K562 (cell line): Measurements from ENCODE around the gene DCDC2. TPM values are rescaled to one million over a fixed set of nuclear protein-coding genes. Genes with fewer than 3 reads are reported as not detected.

Experiments
- ATAC-seq: fragments of 200-7000 bp; cut with Tn5 transposase; 3 replicates; pipeline ENCODE4 v1.9.1; 2020; ENCODE audit warnings: moderate library complexity
- BruUV-seq: library from RNA; stranded (reverse); fragments of 400-500 nt; replicated peaks from 2 replicates; lab custom pipeline; 2021; lab: Mats Ljungman, UMichigan
- CTCF ChIA-PET: fragments of 300-600 bp; formaldehyde crosslinking; extraction: SDS; loops from one replicate; lab custom pipeline; 2021; ENCODE audit warnings: low intra/inter-chr PET ratio; lab: Yijun Ruan, JAX
- POLR2A ChIA-PET: fragments of 300-600, 350-650 bp; sonication (Branson Sonifier 250); formaldehyde crosslinking; extraction: SDS; loops from one replicate; lab custom pipeline; 2021; ENCODE audit warnings: antibody characterized with exemption, inconsistent platforms; lab: Yijun Ruan, JAX
- DNase-seq, 4 experiments: peaks; one replicate each; pipeline versions ENCODE4 v3.0.0 to v3.0.0-alpha.2; 2011 to 2018; ENCODE audit warnings: low spot score in 3 of 4, mixed read lengths in 3 of 4; ENCODE audit errors: extremely low read depth in 1 of 4
- FAIRE-seq: peaks from 2 replicates; lab custom pipeline; 2011; peaks lifted over from hg19 to GRCh38; lab: Jason Lieb, UNC
- H2AFZ ChIP-seq: 2 replicates; pipeline ENCODE4 v1.6.0; 2011; ENCODE audit warnings: low read depth, low read length, control low read depth, inconsistent platforms
- H3K27ac ChIP-seq: fragments of 200-600 bp; 3 replicates; pipeline ENCODE4 v1.8.0; 2011; ENCODE audit warnings: low read depth, mild to moderate bottlenecking, control low read depth, inconsistent platforms, low read length, moderate library complexity, mixed read lengths; ENCODE audit errors: extremely low read depth
- H3K27me3 ChIP-seq, 2 experiments: fragments of 300-600 bp in 1 of 2; 2 replicates in 1 of 2; 3 replicates in 1 of 2; pipeline versions ENCODE4 v1.6.0 to v1.8.0; 2011; ENCODE audit warnings: inconsistent platforms in 2 of 2, low read length in 2 of 2, mild to moderate bottlenecking in 1 of 2, mixed read lengths in 1 of 2, moderate library complexity in 1 of 2; ENCODE audit not compliant: control insufficient read depth in 2 of 2, insufficient read depth in 2 of 2
- H3K36me3 ChIP-seq: fragments of 300-600 bp; 3 replicates; pipeline ENCODE4 v1.8.0; 2011; ENCODE audit warnings: mild to moderate bottlenecking, low read length, inconsistent platforms; ENCODE audit not compliant: control insufficient read depth, insufficient read depth
- H3K4me1 ChIP-seq, 2 experiments: fragments of 200-600 bp in 1 of 2; replicated peaks in 1 of 2; 2 replicates in 1 of 2; 3 replicates in 1 of 2; pipeline versions ENCODE4 v1.5.1 to v1.8.0; 2011; ENCODE audit warnings: inconsistent platforms in 2 of 2, low read length in 2 of 2, mild to moderate bottlenecking in 1 of 2, mixed read lengths in 1 of 2, moderate library complexity in 1 of 2; ENCODE audit not compliant: control insufficient read depth in 2 of 2, insufficient read depth in 2 of 2
- H3K4me2 ChIP-seq: 2 replicates; pipeline ENCODE4 v1.6.1; 2011; ENCODE audit warnings: low read length, control low read depth, inconsistent platforms, mixed read lengths; ENCODE audit not compliant: insufficient read depth
- H3K4me3 ChIP-seq: fragments of 200-600 bp; sonication (generic), shearing (Covaris generic); 2 replicates; pipeline ENCODE4 v1.5.1; 2016; ENCODE audit warnings: control low read depth, inconsistent platforms
- H3K79me2 ChIP-seq: fragments of 200-600 bp; 3 replicates; pipeline ENCODE4 v1.8.0; 2011; ENCODE audit warnings: low read length, inconsistent platforms; ENCODE audit not compliant: control insufficient read depth, insufficient read depth
- H3K9ac ChIP-seq, 2 experiments: 2 replicates each; pipeline versions ENCODE4 v1.6.0 to v1.6.1; 2011; ENCODE audit warnings: low read depth in 2 of 2, low read length in 2 of 2, control low read depth in 1 of 2, inconsistent platforms in 1 of 2, mild to moderate bottlenecking in 1 of 2, mixed read lengths in 1 of 2; ENCODE audit not compliant: insufficient read depth in 1 of 2
- H3K9me1 ChIP-seq: one replicate; pipeline ENCODE4 v1.6.0; 2011; ENCODE audit warnings: inconsistent platforms, mild to moderate bottlenecking, low read length, moderate library complexity; ENCODE audit not compliant: control insufficient read depth, insufficient read depth
- H3K9me3 ChIP-seq: replicated peaks from 2 replicates; pipeline ENCODE4 v1.5.1; 2011; ENCODE audit warnings: low read depth, low read length, inconsistent platforms; ENCODE audit not compliant: control insufficient read depth, insufficient read depth
- H4K20me1 ChIP-seq: replicated peaks from 2 replicates; pipeline ENCODE4 v1.6.1; 2011; ENCODE audit warnings: low read length, inconsistent platforms, mixed read lengths; ENCODE audit not compliant: control insufficient read depth, insufficient read depth
- ESRRA ChIP-seq: fragments of 450-650 bp; IDR thresholded peaks from 2 replicates; pipeline ENCODE4 v1.6.1; 2014; ENCODE audit warnings: low read depth, mild to moderate bottlenecking, moderate library complexity, borderline replicate concordance
- ETV5 ChIP-seq: sonication (generic); formaldehyde crosslinking; IDR thresholded peaks from 2 replicates; pipeline ENCODE4 v1.4.0; 2020; ENCODE audit warnings: low read depth, mild to moderate bottlenecking, missing genetic modification reagents
- HINFP ChIP-seq: fragments of 450-650 bp; conservative IDR thresholded peaks from 2 replicates; pipeline ENCODE4 v1.6.1; 2016; ENCODE audit warnings: missing genetic modification characterization, low read depth, mild to moderate bottlenecking, control low read depth, missing compliant biosample characterization
- HIVEP1 ChIP-seq: fragments of 250-450 bp; sonication (Bioruptor Pico); IDR thresholded peaks from 2 replicates; pipeline ENCODE4 v1.4.0; 2020; ENCODE audit warnings: mild to moderate bottlenecking
- SMAD4 ChIP-seq: fragments of 250-450 bp; sonication (Bioruptor Pico); conservative IDR thresholded peaks from 2 replicates; pipeline ENCODE4 v1.8.0; 2021; ENCODE audit warnings: inconsistent platforms, mild to moderate bottlenecking, moderate library complexity
- ZNF766 ChIP-seq: fragments of 200-800 bp; sonication (Bioruptor generic); conservative IDR thresholded peaks from 2 replicates; pipeline ENCODE4 v1.6.1; 2016; ENCODE audit warnings: missing genetic modification characterization, missing compliant biosample characterization
- WGBS: fragments of 100-300 bp; shearing (Covaris generic); methylation state at CpG from one replicate; pipeline ENCODE4 v1.1.6; 2016; ENCODE audit warnings: low coverage, mixed read lengths; ENCODE audit not compliant: insufficient coverage; ENCODE audit errors: missing lambda C conversion rate; 5-methylcytosine and 5-hydroxymethylcytosine counted together
- in situ Hi-C: fragments of 300-500 bp; cut with MboI; formaldehyde crosslinking; loops from 4 replicates; pipeline ENCODE4 v1.15.0; 2018; ENCODE audit warnings: inconsistent platforms, mixed read lengths
- intact Hi-C: fragments of 100-400 bp; cut with micrococcal nuclease; formaldehyde crosslinking; loops from 2 replicates; pipeline ENCODE4 v1.14.2; 2022
- polyA plus RNA-seq, 8 experiments: library from polyadenylated mRNA; depleted of rRNA in 4 of 8; stranded (reverse) in 5 of 8; unstranded in 3 of 8; fragments of >200 nt; fragmentation: Nextera tagmentation in 2 of 8; fragmentation: Illumina TruSeq in 1 of 8; extraction: Ambion mirVana in 2 of 8; extraction: Trizol in 1 of 8; gene quantifications; 2 replicates each; pipeline versions ENCODE4 v1.2.1 to v1.2.3, GENCODE V29; 2011 to 2014; ENCODE audit warnings: inconsistent platforms in 1 of 8, missing spikeins in 1 of 8
- total RNA-seq, 7 experiments: library from RNA; depleted of rRNA in 6 of 7; stranded (reverse); fragments of >200 nt in 6 of 7; fragmentation: Illumina TruSeq in 2 of 7; extraction: Trizol in 2 of 7; gene quantifications; 2 replicates each; pipeline versions ENCODE4 v1.2.1 to v1.2.3, GENCODE V29; 2011 to 2021; ENCODE audit warnings: low replicate concordance in 1 of 7

DCDC2 gene
- total and polyA plus RNA-seq, 9 of the 15 experiments (the other 6 are each of a cell fraction or from before 2014, with no cell fraction given): 0.04 TPM; not detected in 8

GRCh38 chr6:24257282-24257681 is 100.6 kb downstream of the DCDC2 start:
- no peak overlapping the region for H3K9ac ChIP-seq
- no peaks in the 10 kb centered on the region for H3K9me1 ChIP-seq
- POLR2A ChIA-PET: no interaction called here
- H3K79me2 ChIP-seq: no peaks in the 10 kb centered on the region
- in situ Hi-C loops: no loop called here
- no TSS peak for BruUV-seq
- 0 out of 2 replicates have a peak, but pooled peaks cover 2% of the 10 kb centered on the region for H3K9me3 ChIP-seq
- H3K27me3 ChIP-seq: no peaks in the 10 kb centered on the region
- no peak overlapping the region for H2AFZ ChIP-seq
- DNase-seq: no peak
- no peak overlapping the region for H3K4me3 ChIP-seq
- no peak for FAIRE-seq
- no peaks in the 10 kb centered on the region for H4K20me1 ChIP-seq
- H3K4me1 ChIP-seq: no peaks in the 10 kb centered on the region
- TF ChIP-seq ETV5 (CRISPR knock-in tag): no peak
- TF ChIP-seq HINFP: no peak
- TF ChIP-seq SMAD4 (CRISPR knock-in tag): no peak
- TF ChIP-seq ESRRA: no peak
- no peak for TF ChIP-seq HIVEP1 (CRISPR knock-in tag)
- TF ChIP-seq ZNF766 (CRISPR knock-in tag): no peak
- TF ChIP-seq, all 486 proteins: peak for 0
- ATAC-seq: no peak
- no peak overlapping the region for H3K4me2 ChIP-seq
- H3K27ac ChIP-seq: no peak overlapping the region
- no peaks in the 10 kb centered on the region for H3K36me3 ChIP-seq
- CTCF ChIA-PET: no interaction called here
- intact Hi-C loops: no loop called here
- WGBS: 3% methylated on average over 4 of the region's 4 CpGs
